Stimulated activated CD4-positive, alpha-beta T cell treated with anti-CD3 and anti-CD28 coated beads, Interleukin-2, amount 100 ng/mL, for 48 hours (primary cell): ENCODE results near the gene UTS2.

Experiments used
- DNase-seq, 2 donors: peaks; one replicate each; pipeline ENCODE4 v3.0.0-alpha.2; 2020

The UTS2 gene

DNA sequence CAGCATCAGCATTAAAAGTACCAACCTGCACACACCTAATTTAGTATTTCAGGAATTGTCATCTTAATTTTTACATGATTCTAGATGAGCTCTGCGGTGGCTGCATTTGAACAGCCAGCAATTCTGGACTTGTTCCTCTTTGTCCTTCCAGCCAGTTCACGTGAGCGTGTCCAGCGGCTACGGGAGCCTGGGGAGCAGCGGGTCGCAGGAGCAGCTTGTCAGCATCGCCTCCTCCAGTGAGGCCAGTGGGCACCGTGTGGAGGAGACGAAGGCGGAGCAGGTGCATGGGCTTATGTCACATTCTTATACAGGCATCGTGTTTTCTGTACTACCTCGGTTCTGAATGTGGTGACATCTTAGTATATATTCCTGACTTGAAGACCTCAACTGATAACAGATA is 43.1 kb downstream of the UTS2 start:
- no peak for DNase-seq

- DNase-seq = no peak
Observed at GRCh38 chr1:7808253-7808844, 44.5 kb downstream of the UTS2 start.

DNA sequence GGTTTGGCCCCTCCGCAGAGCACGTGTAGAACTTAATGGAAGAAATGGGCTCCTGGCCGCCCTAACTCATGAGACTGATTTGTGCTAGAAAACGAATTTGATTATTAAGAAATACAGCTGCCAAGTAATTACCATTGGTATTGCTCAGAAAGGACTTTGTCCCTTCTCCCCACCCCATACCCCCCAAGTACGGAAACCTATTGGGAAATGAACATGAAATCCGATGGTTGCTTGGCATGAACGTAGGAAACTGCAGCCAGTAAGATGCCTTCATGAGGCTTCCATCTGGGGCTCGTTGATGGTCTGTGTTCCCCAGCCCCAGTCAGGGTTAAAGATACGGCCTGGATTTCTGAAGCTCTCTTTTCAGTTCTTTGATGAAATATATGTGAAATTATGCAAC is 47.4 kb downstream of the UTS2 start:
- DNase-seq = no peak
